Liver (tissue), 9 donors: ENCODE data around the gene MED12. TPM values are rescaled to one million over a fixed set of nuclear protein-coding genes. Genes with fewer than 3 reads are reported as not detected.

Experiments used
- DNase-seq: peaks from one replicate; pipeline ENCODE4 v3.0.0-alpha.2; 2017; ENCODE audit warnings: low spot score
- H3K27ac ChIP-seq, 2 donors: one replicate each; pipeline ENCODE4 v1.7.0; 2013; ENCODE audit warnings: inconsistent platforms in 2 of 2, low read length in 2 of 2, control low read depth in 1 of 2, low read depth in 1 of 2, mild to moderate bottlenecking in 1 of 2
- H3K27me3 ChIP-seq, 4 donors: one replicate each; pipeline versions ENCODE4 v1.6.1 to v1.7.0; 2013; ENCODE audit warnings: low read length in 3 of 4, inconsistent platforms in 1 of 4, mild to moderate bottlenecking in 1 of 4, moderate library complexity in 1 of 4; ENCODE audit not compliant: control insufficient read depth in 4 of 4, insufficient read depth in 4 of 4
- H3K36me3 ChIP-seq, 4 donors: one replicate each; pipeline versions ENCODE4 v1.6.1 to v1.7.0; 2013; ENCODE audit warnings: low read length in 3 of 4, mild to moderate bottlenecking in 3 of 4, low read depth in 1 of 4, moderate library complexity in 1 of 4; ENCODE audit not compliant: control insufficient read depth in 4 of 4, insufficient read depth in 3 of 4
- H3K4me1 ChIP-seq, 4 donors: one replicate each; pipeline versions ENCODE4 v1.6.1 to v1.7.0; 2013; ENCODE audit warnings: low read length in 3 of 4, mild to moderate bottlenecking in 3 of 4, moderate library complexity in 1 of 4; ENCODE audit not compliant: control insufficient read depth in 4 of 4, insufficient read depth in 4 of 4
- H3K4me3 ChIP-seq, 3 donors: one replicate each; pipeline versions ENCODE4 v1.6.1 to v1.7.0; 2013; ENCODE audit warnings: low read length in 3 of 3, control low read depth in 1 of 3, low read depth in 1 of 3, mild to moderate bottlenecking in 1 of 3
- H3K9ac ChIP-seq, 2 donors: one replicate each; pipeline ENCODE4 v1.7.0; 2013; ENCODE audit warnings: low read length in 2 of 2, mild to moderate bottlenecking in 2 of 2, moderate library complexity in 2 of 2, control low read depth in 1 of 2, low read depth in 1 of 2
- H3K9me3 ChIP-seq, 4 donors: one replicate each; pipeline versions ENCODE4 v1.6.1 to v1.7.0; 2013; ENCODE audit warnings: low read length in 3 of 4; ENCODE audit not compliant: control insufficient read depth in 4 of 4
- EGR1 ChIP-seq, 2 donors: IDR thresholded peaks; 2 replicates each; pipeline ENCODE4 v1.6.1; 2016 to 2018; ENCODE audit warnings: antibody characterized with exemption in 2 of 2, low read depth in 2 of 2
- FOXA1 ChIP-seq: IDR thresholded peaks from 2 replicates; pipeline ENCODE4 v1.6.1; 2016; ENCODE audit warnings: antibody characterized with exemption
- FOXA2 ChIP-seq: IDR thresholded peaks from 2 replicates; pipeline ENCODE4 v1.6.1; 2016; ENCODE audit warnings: antibody characterized with exemption
- GABPA ChIP-seq, 2 donors: IDR thresholded peaks in 1 of 2; conservative IDR thresholded peaks in 1 of 2; 2 replicates each; pipeline ENCODE4 v1.6.1; 2016; ENCODE audit warnings: antibody characterized with exemption in 2 of 2, mild to moderate bottlenecking in 1 of 2, moderate library complexity in 1 of 2
- HNF4A ChIP-seq, 2 donors: conservative IDR thresholded peaks; 2 replicates each; pipeline ENCODE4 v1.6.1; 2016; ENCODE audit warnings: antibody characterized with exemption in 2 of 2, mild to moderate bottlenecking in 2 of 2
- HNF4G ChIP-seq: IDR thresholded peaks from 2 replicates; pipeline ENCODE4 v1.6.1; 2016; ENCODE audit warnings: antibody characterized with exemption
- JUND ChIP-seq, 2 donors: IDR thresholded peaks; 2 replicates each; pipeline ENCODE4 v1.6.1; 2016; ENCODE audit warnings: antibody characterized with exemption in 2 of 2
- NR2F2 ChIP-seq: IDR thresholded peaks from 2 replicates; pipeline ENCODE4 v1.6.1; 2016; ENCODE audit warnings: antibody characterized with exemption
- RAD21 ChIP-seq, 2 donors: IDR thresholded peaks; 2 replicates each; pipeline ENCODE4 v1.6.1; 2016; ENCODE audit warnings: antibody characterized with exemption in 2 of 2, mild to moderate bottlenecking in 2 of 2
- RXRA ChIP-seq, 2 donors: IDR thresholded peaks; 2 replicates each; pipeline ENCODE4 v1.6.1; 2017 to 2018; ENCODE audit warnings: antibody characterized with exemption in 2 of 2, mild to moderate bottlenecking in 1 of 2
- SP1 ChIP-seq: IDR thresholded peaks from 2 replicates; pipeline ENCODE4 v1.6.1; 2018; ENCODE audit warnings: antibody characterized with exemption, mild to moderate bottlenecking
- TAF1 ChIP-seq: conservative IDR thresholded peaks from 2 replicates; pipeline ENCODE4 v1.6.1; 2016; ENCODE audit warnings: antibody characterized with exemption, mild to moderate bottlenecking
- YY1 ChIP-seq: IDR thresholded peaks from 2 replicates; pipeline ENCODE4 v1.6.1; 2016; ENCODE audit warnings: antibody characterized with exemption, mild to moderate bottlenecking
- WGBS: extraction: QIAGEN DNeasy Blood & Tissue Kit; methylation state at CpG from one replicate; pipeline ENCODE4 v1.1.7; 2013; 5-methylcytosine and 5-hydroxymethylcytosine counted together
- polyA plus RNA-seq, 2 donors: library from polyadenylated mRNA; stranded (reverse) in 1 of 2; unstranded in 1 of 2; fragments of 200-250 nt in 1 of 2; fragments of >200 nt in 1 of 2; fragmentation: Nextera tagmentation in 1 of 2; extraction: Ambion mirVana in 1 of 2; gene quantifications; one replicate each; pipeline versions ENCODE4 v1.2.1 to v1.2.3, GENCODE V29; 2013 to 2015
- total RNA-seq, 2 donors: library from RNA; depleted of rRNA; stranded (reverse); fragments of >200 nt; gene quantifications; one replicate each; pipeline ENCODE4 v1.2.3, GENCODE V29; 2014
- TF ChIP-seq, protein P1 (sequence below): IDR thresholded peaks from 2 replicates; pipeline ENCODE4 v1.6.1; 2016; ENCODE audit warnings: antibody characterized with exemption
- TF ChIP-seq, protein P2 (sequence below): IDR thresholded peaks from 2 replicates; pipeline ENCODE4 v1.6.1; 2016; ENCODE audit warnings: antibody characterized with exemption
- TF ChIP-seq, protein P3 (sequence below): IDR thresholded peaks from 2 replicates; pipeline ENCODE4 v1.6.1; 2016; ENCODE audit warnings: antibody characterized with exemption, mild to moderate bottlenecking
- TF ChIP-seq, protein P4 (sequence below): IDR thresholded peaks from 2 replicates; pipeline ENCODE4 v1.6.1; 2016; ENCODE audit warnings: antibody characterized with exemption
- TF ChIP-seq, protein P5 (sequence below): fragments of 150-350 bp; IDR thresholded peaks from 2 replicates; pipeline ENCODE4 v1.5.1; 2017; ENCODE audit warnings: improper control_type of control experiment, low read depth, low read length; ENCODE audit not compliant: missing input control
- donor health status: healthy.
- donor health status: healthy.
- donor health status: healthy.
- donor health status: healthy.
- donor health status: healthy.

The MED12 gene
- total and polyA plus RNA-seq, 4 donors, result 3.2 to 25.6 (median 9.3) TPM

DNA sequence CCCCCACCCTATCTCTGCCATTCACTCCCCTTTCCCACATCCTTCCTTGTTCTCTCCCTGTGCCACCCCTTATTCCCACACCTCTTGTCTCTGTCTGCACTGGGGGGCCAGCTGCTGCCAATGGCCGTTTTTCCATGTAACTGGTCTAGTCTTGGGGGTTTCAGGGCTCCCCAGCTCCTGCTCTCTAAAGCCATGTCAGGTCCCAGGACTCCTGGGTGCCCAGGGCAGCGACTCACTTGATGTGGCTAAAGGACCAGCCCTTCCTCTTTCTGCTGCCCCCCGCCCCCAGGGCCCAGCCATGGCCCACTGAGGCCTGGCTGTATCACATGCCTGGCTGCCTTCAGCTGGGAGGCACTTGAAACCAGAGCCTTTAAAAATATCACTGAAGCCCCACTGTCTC, 36.2 kb downstream of the MED12 start:
- H3K36me3 ChIP-seq, result no peaks in the 10 kb centered on the region

DNA sequence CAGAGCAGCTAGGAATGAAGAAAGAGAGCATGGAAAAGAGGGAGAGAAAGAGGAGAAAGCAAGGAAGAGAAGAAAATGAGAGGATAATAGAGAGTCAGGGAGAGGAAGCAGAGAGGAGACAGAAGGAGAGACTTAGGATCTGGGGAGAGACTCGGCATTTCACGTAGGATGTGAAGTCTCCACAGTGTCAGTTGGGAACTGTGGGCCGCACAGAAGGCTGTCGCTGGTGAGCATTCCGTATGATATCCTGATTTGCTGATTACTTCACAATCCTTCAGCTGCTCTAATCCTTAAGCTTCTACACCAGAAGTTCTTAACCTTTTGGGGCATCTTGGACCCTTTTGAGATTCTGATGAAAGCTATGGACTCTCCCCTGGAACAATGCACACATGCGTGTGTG, 40.2 kb downstream of the MED12 start:
- Histone ChIP-seq H3K4me3 (no peak overlapping the region), H3K27ac (no peak overlapping the region), H3K27me3 (no peaks in the 10 kb centered on the region), H3K4me1 (no peaks in the 10 kb centered on the region), H3K9me3 (no peaks in the 10 kb centered on the region), H3K36me3 (no peaks in the 10 kb centered on the region), H3K9ac (no peak overlapping the region)
- 95% methylated on average over 6 of the region's 6 CpGs for WGBS
- no peak for TF ChIP-seq SP1
- TF ChIP-seq NR2F2, result no peak
- TF ChIP-seq, protein P1, sequence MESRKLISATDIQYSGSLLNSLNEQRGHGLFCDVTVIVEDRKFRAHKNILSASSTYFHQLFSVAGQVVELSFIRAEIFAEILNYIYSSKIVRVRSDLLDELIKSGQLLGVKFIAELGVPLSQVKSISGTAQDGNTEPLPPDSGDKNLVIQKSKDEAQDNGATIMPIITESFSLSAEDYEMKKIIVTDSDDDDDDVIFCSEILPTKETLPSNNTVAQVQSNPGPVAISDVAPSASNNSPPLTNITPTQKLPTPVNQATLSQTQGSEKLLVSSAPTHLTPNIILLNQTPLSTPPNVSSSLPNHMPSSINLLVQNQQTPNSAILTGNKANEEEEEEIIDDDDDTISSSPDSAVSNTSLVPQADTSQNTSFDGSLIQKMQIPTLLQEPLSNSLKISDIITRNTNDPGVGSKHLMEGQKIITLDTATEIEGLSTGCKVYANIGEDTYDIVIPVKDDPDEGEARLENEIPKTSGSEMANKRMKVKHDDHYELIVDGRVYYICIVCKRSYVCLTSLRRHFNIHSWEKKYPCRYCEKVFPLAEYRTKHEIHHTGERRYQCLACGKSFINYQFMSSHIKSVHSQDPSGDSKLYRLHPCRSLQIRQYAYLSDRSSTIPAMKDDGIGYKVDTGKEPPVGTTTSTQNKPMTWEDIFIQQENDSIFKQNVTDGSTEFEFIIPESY, result no peak
- no peak for TF ChIP-seq GABPA (IDR thresholded peaks at IDR 0.05 in 1 of 2, conservative IDR thresholded peaks at IDR 0.05 in 1 of 2)
- TF ChIP-seq, protein P2, sequence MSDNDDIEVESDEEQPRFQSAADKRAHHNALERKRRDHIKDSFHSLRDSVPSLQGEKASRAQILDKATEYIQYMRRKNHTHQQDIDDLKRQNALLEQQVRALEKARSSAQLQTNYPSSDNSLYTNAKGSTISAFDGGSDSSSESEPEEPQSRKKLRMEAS, result no peak
- no peak for TF ChIP-seq RAD21 (IDR thresholded peaks at IDR 0.05)
- TF ChIP-seq FOXA2, result no peak
- DNase-seq, result no peak

More for the DNA sequence above, 36.2 kb downstream of the MED12 start:
- WGBS, result 84% methylated on average over 3 of the region's 3 CpGs
- H3K9ac ChIP-seq, result no peak overlapping the region
- no peaks in the 10 kb centered on the region for H3K4me1 ChIP-seq
- DNase-seq, result no peak
- TF ChIP-seq SP1, result no peak
- H3K27me3 ChIP-seq, result no peaks in the 10 kb centered on the region
- H3K27ac ChIP-seq, result no peak overlapping the region
- H3K9me3 ChIP-seq, result no peaks in the 10 kb centered on the region
- H3K4me3 ChIP-seq, result no peak overlapping the region

DNA sequence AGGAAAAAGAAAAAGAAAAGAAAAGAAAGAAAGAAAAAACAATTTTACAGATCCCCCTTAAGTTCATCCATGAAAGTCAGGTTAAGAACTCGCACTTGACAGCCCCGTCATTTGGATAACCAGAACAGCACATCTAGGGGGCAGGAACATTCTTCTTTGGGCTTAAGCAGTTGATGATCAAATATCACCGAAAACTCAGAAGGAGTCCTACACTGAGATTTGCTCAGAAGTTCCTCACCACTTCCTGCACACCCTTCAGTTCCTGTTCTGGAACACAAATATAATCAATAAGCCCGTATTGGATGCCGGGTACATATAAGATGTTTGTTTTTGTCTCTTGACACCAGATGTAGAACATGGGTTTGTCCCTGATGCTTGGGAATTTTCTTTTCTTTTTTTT, 40.9 kb downstream of the MED12 start:
- TF ChIP-seq, protein P3, sequence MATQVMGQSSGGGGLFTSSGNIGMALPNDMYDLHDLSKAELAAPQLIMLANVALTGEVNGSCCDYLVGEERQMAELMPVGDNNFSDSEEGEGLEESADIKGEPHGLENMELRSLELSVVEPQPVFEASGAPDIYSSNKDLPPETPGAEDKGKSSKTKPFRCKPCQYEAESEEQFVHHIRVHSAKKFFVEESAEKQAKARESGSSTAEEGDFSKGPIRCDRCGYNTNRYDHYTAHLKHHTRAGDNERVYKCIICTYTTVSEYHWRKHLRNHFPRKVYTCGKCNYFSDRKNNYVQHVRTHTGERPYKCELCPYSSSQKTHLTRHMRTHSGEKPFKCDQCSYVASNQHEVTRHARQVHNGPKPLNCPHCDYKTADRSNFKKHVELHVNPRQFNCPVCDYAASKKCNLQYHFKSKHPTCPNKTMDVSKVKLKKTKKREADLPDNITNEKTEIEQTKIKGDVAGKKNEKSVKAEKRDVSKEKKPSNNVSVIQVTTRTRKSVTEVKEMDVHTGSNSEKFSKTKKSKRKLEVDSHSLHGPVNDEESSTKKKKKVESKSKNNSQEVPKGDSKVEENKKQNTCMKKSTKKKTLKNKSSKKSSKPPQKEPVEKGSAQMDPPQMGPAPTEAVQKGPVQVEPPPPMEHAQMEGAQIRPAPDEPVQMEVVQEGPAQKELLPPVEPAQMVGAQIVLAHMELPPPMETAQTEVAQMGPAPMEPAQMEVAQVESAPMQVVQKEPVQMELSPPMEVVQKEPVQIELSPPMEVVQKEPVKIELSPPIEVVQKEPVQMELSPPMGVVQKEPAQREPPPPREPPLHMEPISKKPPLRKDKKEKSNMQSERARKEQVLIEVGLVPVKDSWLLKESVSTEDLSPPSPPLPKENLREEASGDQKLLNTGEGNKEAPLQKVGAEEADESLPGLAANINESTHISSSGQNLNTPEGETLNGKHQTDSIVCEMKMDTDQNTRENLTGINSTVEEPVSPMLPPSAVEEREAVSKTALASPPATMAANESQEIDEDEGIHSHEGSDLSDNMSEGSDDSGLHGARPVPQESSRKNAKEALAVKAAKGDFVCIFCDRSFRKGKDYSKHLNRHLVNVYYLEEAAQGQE, result no peak
- TF ChIP-seq RXRA (IDR thresholded peaks at IDR 0.05) (no peak), GABPA (IDR thresholded peaks at IDR 0.05 in 1 of 2, conservative IDR thresholded peaks at IDR 0.05 in 1 of 2) (no peak), SP1 (no peak), TAF1 (no peak), HNF4G (no peak), YY1 (no peak), HNF4A (conservative IDR thresholded peaks at IDR 0.05) (no peak), FOXA2 (no peak), NR2F2 (no peak), JUND (IDR thresholded peaks at IDR 0.05) (no peak), EGR1 (IDR thresholded peaks at IDR 0.05; ENCODE audit: low read depth in 2 of 2) (no peak), FOXA1 (no peak), RAD21 (IDR thresholded peaks at IDR 0.05) (no peak)
- TF ChIP-seq, protein P4, sequence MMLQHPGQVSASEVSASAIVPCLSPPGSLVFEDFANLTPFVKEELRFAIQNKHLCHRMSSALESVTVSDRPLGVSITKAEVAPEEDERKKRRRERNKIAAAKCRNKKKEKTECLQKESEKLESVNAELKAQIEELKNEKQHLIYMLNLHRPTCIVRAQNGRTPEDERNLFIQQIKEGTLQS, result no peak
- TF ChIP-seq, protein P1, result no peak
- TF ChIP-seq, protein P2, result no peak
- TF ChIP-seq, protein P5, sequence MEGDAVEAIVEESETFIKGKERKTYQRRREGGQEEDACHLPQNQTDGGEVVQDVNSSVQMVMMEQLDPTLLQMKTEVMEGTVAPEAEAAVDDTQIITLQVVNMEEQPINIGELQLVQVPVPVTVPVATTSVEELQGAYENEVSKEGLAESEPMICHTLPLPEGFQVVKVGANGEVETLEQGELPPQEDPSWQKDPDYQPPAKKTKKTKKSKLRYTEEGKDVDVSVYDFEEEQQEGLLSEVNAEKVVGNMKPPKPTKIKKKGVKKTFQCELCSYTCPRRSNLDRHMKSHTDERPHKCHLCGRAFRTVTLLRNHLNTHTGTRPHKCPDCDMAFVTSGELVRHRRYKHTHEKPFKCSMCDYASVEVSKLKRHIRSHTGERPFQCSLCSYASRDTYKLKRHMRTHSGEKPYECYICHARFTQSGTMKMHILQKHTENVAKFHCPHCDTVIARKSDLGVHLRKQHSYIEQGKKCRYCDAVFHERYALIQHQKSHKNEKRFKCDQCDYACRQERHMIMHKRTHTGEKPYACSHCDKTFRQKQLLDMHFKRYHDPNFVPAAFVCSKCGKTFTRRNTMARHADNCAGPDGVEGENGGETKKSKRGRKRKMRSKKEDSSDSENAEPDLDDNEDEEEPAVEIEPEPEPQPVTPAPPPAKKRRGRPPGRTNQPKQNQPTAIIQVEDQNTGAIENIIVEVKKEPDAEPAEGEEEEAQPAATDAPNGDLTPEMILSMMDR, result no peak
- DNase-seq, result no peak
- Histone ChIP-seq H3K4me3 (no peak overlapping the region), H3K27me3 (no peaks in the 10 kb centered on the region), H3K27ac (no peak overlapping the region), H3K9me3 (no peaks in the 10 kb centered on the region), H3K4me1 (no peaks in the 10 kb centered on the region), H3K9ac (no peak overlapping the region), H3K36me3 (no peaks in the 10 kb centered on the region)
- WGBS, result 79% methylated on average over 5 of the region's 5 CpGs
